ENCODE results near the gene TBX2.
A peak's percentile ranks its signal among the peaks of the same experiment; 100 is the strongest.
"Not testable (repeated sequence)": the region's sequence is repeated elsewhere in the genome, so short reads cannot be mapped to it uniquely, and the experiment has no call there.

Gene TBX2

GRCh38 chr17:61399131-61400065 lies at the start of gene TBX2:
TSS of gene TBX2 (plus strand) at chr17:61399843. CDS start at chr17:61400177, 334 bp downstream.
- no peak for DNase-seq

- DNase-seq: no peak
Measured at GRCh38 chr17:61351745-61352407, 47.8 kb upstream of the TBX2 start.

GRCh38 chr17:61352408-61352770 lies 47.3 kb upstream of the TBX2 start:
- no peak for DNase-seq

GRCh38 chr17:61352781-61353491 lies 46.7 kb upstream of the TBX2 start:
- DNase-seq: no peak

- DNase-seq: no peak
Measured at GRCh38 chr17:61353615-61354014, 46.0 kb upstream of the TBX2 start.

GRCh38 chr17:61354895-61355874 lies 44.5 kb upstream of the TBX2 start:
- DNase-seq: no peak

GRCh38 chr17:61357061-61357460 lies 42.6 kb upstream of the TBX2 start:
- DNase-seq: not testable (repeated sequence)

GRCh38 chr17:61359513-61359912 lies 40.1 kb upstream of the TBX2 start:
- not testable (repeated sequence) for DNase-seq

GRCh38 chr17:61360318-61360943 lies 39.2 kb upstream of the TBX2 start:
- DNase-seq: no peak

- no peak for DNase-seq
Measured at GRCh38 chr17:61361084-61361483, 38.6 kb upstream of the TBX2 start.

- peak; percentile 92 for DNase-seq
Measured at GRCh38 chr17:61362396-61362795, 37.2 kb upstream of the TBX2 start.

GRCh38 chr17:61362852-61363600 lies 36.6 kb upstream of the TBX2 start:
- DNase-seq: peak; percentile 6

- no peak for DNase-seq
Measured at GRCh38 chr17:61363601-61364462, 35.8 kb upstream of the TBX2 start.

- DNase-seq: no peak
Measured at GRCh38 chr17:61364463-61364846, 35.2 kb upstream of the TBX2 start.

- DNase-seq: peak; percentile 2
Measured at GRCh38 chr17:61366076-61366714, 33.4 kb upstream of the TBX2 start.

GRCh38 chr17:61366715-61367413 lies 32.8 kb upstream of the TBX2 start:
- DNase-seq: no peak

GRCh38 chr17:61368049-61368831 lies 31.4 kb upstream of the TBX2 start:
- no peak for DNase-seq
